Mesodermal cell (in vitro differentiated cells): ENCODE measurements around the gene PHF11.

Experiments
- H3K27ac ChIP-seq: 2 replicates; pipeline ENCODE4 v1.7.0; 2013; ENCODE audit warnings: mild to moderate bottlenecking, low read depth, low read length, moderate library complexity; ENCODE audit not compliant: severe bottlenecking
- H3K36me3 ChIP-seq: 2 replicates; pipeline ENCODE4 v1.7.1; 2013; ENCODE audit warnings: mild to moderate bottlenecking, low read length, moderate library complexity; ENCODE audit not compliant: control insufficient read depth, insufficient read depth
- H3K4me1 ChIP-seq: one replicate; pipeline ENCODE4 v1.7.1; 2013; ENCODE audit warnings: mild to moderate bottlenecking, low read length; ENCODE audit not compliant: insufficient read depth, control insufficient read depth, poor library complexity, severe bottlenecking
- H3K4me3 ChIP-seq: 2 replicates; pipeline ENCODE4 v1.7.0; 2013; ENCODE audit warnings: low read length, control low read depth, mild to moderate bottlenecking; ENCODE audit not compliant: insufficient read depth, poor library complexity, severe bottlenecking; ENCODE audit errors: extremely low read depth
- H3K9me3 ChIP-seq: 2 replicates; pipeline ENCODE4 v1.7.1; 2013; ENCODE audit warnings: mild to moderate bottlenecking, low read length, moderate library complexity; ENCODE audit not compliant: control insufficient read depth
- WGBS, 2 experiments: methylation state at CpG; one replicate each; pipeline ENCODE4 v1.1.5; 2013; ENCODE audit warnings: missing lambda C conversion rate in 2 of 2; ENCODE audit not compliant: insufficient coverage in 2 of 2; 5-methylcytosine and 5-hydroxymethylcytosine counted together

PHF11 gene

DNA sequence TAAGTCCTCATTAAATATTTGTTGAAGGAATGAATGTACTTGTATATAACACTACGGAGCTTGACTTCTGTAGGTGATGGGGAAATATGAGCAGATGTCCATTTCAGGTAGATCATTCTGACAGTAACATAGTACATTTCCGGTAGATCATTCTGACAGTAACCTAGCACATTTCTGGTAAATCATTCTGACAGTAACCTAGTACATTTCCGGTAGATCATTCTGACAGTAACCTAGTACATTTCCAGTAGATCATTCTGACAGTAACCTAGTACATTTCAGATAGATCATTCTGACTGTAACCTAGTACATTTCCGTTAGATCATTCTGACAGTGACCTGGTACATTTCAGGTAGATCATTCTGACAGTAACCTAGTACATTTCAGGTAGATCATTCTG, 2.5 kb downstream of the PHF11 start:
- no peaks in the 10 kb centered on the region for H3K36me3 ChIP-seq
- H3K9me3 ChIP-seq: no peaks in the 10 kb centered on the region
- H3K27ac ChIP-seq: no peak overlapping the region
- peaks cover 4% of the 10 kb centered on the region for H3K4me1 ChIP-seq
- H3K4me3 ChIP-seq: no peak overlapping the region
- WGBS, 2 experiments: 100% methylated on average over 3 of the region's 4 CpGs

DNA sequence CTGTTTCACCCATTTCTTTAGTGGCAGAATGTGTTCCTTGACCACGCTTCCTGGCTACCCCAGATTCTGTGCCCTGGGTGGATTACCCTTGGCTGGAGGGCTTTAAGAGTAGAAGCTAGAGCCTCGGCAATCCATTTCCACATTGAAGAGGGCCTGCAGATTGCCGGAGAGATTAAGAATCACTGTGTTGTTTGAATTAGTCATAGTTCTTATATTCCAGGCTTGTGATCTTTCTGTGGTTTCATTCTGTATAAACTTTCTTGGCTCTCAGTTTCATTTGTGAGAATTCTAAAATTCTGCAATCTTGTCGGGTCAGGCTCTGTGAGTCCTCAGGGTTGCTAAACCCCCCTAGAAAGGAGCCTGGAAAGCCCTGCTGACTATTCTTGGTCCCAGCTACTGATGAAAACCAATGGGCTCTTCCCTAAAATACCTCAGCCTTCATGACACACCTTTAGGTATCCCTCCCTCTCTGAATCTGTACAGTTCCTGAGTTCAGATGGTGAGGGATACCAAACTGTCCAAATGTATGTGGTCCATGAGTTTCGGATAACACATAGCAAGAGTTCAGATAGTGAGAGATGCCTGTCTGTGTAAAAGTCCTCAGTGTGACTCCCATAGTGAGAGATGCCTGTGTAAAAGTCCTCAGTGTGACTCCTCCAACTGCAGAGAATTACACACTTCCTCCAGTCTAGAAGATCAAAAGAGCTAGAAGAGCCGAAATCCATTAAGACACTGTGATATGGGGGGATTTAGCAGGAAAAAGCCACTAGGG, 4.3 kb downstream of the PHF11 start:
- H3K4me1 ChIP-seq: peaks cover 4% of the 10 kb centered on the region
- H3K36me3 ChIP-seq: no peaks in the 10 kb centered on the region
- 92 to 95% methylated on average over 1 to 4 of the region's 6 CpGs for WGBS, 2 experiments
- H3K27ac ChIP-seq: no peak overlapping the region
- no peak overlapping the region for H3K4me3 ChIP-seq
- H3K9me3 ChIP-seq: no peaks in the 10 kb centered on the region

DNA sequence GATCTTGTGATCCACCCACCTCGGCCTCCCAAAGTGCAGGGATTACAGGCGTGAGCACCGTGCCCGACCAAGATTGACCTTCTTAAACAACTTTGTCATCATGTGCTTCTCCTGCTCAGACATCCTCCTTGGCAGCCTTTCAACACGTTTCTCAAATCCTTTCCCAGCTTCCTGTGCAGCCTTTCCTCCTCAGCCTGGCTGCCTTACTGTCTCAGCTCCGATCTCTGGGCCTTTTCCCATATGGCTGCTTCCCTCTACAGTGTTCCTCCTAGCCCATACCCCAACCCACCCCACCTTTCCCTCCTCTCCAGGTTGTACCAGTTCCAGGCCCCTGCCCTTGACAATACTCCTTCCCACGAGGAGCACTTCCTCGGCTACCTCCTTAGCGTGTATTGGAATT, 7.2 kb downstream of the PHF11 start:
- H3K4me3 ChIP-seq: no peak overlapping the region
- H3K4me1 ChIP-seq: peaks cover 4% of the 10 kb centered on the region
- H3K27ac ChIP-seq: no peak overlapping the region
- 85 to 93% methylated on average over 8 to 9 of the region's 9 CpGs for WGBS, 2 experiments
- no peaks in the 10 kb centered on the region for H3K36me3 ChIP-seq
- H3K9me3 ChIP-seq: no peaks in the 10 kb centered on the region

DNA sequence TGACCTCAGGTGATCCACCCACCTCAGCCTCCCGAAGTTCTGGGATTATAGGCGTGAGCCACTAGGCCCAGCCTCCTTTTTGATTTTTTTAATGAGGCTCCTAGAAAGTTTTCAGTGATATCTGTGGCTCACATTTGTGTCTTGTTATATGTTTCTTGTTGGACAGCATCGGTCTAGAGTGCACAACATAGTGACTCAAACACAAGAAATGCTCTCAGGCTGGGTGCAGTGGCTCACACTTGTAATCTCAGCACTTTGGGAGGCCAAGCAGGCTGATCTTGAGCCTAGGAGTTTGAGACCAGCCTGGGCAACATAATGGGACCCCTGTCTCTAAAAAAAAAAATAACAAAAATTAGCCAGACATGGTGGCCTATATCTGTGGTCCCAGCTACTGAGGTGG, 8.2 kb downstream of the PHF11 start:
- WGBS, 2 experiments: 90 to 100% methylated on average over 1 to 3 of the region's 3 CpGs
- Histone ChIP-seq H3K9me3 (no peaks in the 10 kb centered on the region), H3K4me3 (no peak overlapping the region), H3K27ac (no peak overlapping the region), H3K4me1 (peaks cover 4% of the 10 kb centered on the region), H3K36me3 (no peaks in the 10 kb centered on the region)

DNA sequence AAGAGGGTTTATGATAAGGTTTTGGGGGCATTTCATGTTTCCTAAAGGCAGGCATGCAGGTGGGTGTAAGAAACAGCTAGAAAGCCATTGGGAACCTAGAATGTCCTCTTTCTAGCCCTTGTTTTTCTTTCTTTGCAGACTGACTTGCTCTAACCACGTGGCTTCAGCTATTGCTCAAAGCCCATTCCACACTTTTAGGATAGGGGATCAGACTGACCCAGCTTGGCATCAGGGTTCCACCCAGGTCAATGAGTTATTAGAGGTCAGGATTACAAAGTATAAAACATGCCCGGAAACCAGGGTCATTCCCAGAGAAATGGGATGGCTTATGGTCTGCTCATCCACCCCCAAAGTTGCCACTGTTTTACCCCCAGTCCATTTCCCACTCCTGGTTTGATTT, 16.8 kb downstream of the PHF11 start:
- Histone ChIP-seq H3K4me3 (no peak overlapping the region), H3K36me3 (no peaks in the 10 kb centered on the region), H3K9me3 (no peaks in the 10 kb centered on the region), H3K27ac (no peak overlapping the region), H3K4me1 (no peaks in the 10 kb centered on the region)
- WGBS, 2 experiments: 83 to 100% methylated on average over 1 of the region's 2 CpGs

DNA sequence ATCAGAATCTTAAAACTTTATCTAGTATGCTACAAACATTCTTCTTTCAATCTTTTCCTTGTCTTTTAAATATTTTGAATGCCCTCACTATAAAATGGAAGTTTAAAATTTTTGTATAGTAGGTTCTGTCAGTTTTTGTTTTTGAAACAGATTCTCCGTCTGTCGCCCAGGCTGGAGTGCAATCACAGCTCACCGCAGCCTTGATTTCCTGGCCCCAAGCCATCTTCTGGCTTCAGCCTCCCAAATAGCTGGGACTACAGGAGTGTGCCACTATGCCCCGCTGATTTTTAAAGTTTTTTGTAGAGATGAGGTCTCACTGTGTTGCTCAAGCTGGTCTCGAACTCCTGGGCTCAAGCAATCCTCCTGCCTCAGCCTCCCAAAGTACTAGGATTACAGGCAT, 20.7 kb downstream of the PHF11 start:
- Histone ChIP-seq H3K4me3 (no peak overlapping the region), H3K27ac (no peak overlapping the region), H3K36me3 (no peaks in the 10 kb centered on the region), H3K9me3 (no peaks in the 10 kb centered on the region), H3K4me1 (no peaks in the 10 kb centered on the region)
- WGBS, 2 experiments: 94 to 95% methylated on average over 4 to 5 of the region's 5 CpGs

DNA sequence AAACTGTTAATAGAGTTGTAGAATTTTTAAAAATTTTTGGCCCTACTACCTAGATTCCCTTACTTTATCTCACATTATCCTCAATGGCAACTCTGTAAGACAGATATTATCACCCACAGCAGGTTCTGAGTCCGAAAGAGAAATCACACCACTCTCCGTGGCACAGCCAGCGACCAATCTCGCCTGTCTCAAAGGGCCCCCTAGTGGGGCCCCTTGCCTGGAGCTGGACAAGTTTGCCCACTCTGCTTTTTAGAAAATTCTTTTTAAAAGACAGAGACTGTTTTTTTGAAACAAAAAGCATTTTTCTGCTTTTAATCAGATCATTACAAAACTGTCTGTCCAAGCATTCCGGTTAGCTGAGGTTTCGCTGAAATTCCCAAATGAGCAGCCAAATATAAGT, 21.7 kb downstream of the PHF11 start:
- no peak overlapping the region for H3K4me3 ChIP-seq
- no peaks in the 10 kb centered on the region for H3K36me3 ChIP-seq
- WGBS, 2 experiments: 71 to 75% methylated on average over 4 to 6 of the region's 6 CpGs
- H3K9me3 ChIP-seq: no peaks in the 10 kb centered on the region
- no peaks in the 10 kb centered on the region for H3K4me1 ChIP-seq
- no peak overlapping the region for H3K27ac ChIP-seq

DNA sequence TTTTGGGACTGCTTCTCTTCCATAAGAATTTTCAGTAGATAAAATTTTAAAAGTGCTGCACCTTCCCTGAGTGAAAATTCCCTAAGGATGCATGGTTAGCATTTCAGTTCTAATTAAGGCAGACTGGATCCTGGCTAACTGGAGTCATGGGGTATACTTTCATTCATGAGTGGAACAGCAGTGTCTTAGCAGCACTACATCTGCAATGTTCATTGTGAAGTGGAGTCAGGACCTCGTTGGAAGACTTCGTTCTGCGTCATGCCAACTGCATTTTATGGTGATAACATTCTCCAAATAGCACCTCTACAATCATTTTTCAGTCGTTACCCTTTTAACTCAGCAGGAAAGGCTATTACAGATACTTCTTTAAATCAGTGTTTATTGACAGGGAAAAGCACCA, 25.5 kb downstream of the PHF11 start:
- H3K4me3 ChIP-seq: no peak overlapping the region
- 92 to 96% methylated on average over 2 to 3 of the region's 4 CpGs for WGBS, 2 experiments
- H3K36me3 ChIP-seq: no peaks in the 10 kb centered on the region
- no peaks in the 10 kb centered on the region for H3K9me3 ChIP-seq
- H3K4me1 ChIP-seq: no peaks in the 10 kb centered on the region
- no peak overlapping the region for H3K27ac ChIP-seq

DNA sequence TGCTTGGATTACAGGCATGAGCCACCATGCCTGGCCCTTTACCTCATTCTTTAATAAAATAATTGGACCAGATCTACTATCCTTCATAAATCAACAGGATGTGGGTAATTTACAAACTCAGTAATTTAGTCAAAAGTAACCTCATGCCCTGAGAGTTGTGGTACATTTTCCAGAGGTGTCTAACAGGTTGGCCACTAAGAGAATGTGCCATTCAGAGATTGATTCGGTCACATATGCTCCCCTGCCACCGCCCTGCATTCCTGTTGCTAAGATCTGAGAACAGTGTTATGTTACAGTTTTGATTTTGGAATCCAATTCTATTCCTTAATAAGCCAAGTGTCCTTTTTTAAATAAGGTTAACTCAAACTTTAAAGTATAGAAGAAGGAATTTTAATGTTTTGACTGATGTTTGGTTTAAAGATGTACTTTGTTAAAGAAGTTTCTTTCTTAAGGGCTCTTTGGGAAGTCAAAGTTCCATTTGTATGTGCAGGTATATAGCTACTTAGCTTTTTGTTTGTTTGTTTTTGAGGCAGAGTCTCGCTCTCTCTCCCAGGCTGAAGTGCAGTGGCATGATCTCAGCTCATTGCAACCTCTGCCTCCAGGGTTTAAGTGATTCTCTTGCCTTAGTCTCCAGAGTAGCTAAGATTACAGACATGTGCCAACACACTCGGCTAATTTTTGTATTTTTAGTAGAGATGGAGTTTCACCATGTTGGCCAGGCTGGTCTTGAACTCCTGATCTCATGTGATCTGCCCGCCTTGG, 29.2 kb downstream of the PHF11 start:
- 87 to 100% methylated on average over 2 to 3 of the region's 5 CpGs for WGBS, 2 experiments
- H3K36me3 ChIP-seq: peaks cover under 1% of the 10 kb centered on the region

DNA sequence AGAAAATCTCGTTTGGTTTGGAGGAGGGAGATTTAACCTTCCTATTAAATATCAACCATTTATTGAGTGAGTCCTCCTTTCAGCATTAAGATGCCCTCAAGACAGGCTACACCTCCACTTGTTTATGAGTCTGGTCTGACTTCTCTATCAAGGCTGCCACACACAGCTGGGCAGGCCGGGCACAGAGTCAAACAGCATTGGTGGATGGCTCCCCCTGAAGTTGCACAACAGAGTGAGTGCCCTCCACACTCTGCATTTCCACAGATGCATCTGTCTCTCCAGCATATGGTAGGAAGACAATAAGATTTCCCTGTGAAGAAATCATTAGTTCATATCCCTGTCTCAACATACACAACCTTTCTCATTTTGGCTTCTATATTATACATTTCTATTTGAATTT, 31.4 kb downstream of the PHF11 start:
- no peak overlapping the region for H3K27ac ChIP-seq
- H3K36me3 ChIP-seq: peaks cover 10% of the 10 kb centered on the region

More for the DNA sequence above, 29.2 kb downstream of the PHF11 start:
- Histone ChIP-seq H3K9me3 (no peaks in the 10 kb centered on the region), H3K27ac (no peak overlapping the region), H3K4me3 (no peak overlapping the region), H3K4me1 (no peaks in the 10 kb centered on the region)

DNA sequence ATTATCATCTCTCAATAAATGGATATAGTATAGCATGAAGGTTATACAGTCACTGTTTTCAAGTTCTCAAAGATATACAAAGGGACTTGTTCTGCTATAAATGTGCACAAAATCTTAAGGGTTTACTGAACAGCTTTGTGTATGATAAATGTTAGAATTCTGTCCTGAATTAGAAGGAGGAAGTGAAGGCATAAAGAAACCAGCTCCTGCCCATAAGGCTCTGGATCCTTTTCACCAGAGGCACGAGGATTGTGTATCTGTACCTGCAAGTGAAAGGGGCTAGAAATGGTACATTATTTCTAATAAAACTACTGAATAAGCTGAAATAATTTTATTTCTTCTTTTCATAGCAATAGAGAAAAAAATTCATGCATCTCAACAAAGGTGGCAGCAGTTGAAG, 32.4 kb downstream of the PHF11 start:
- H3K4me1 ChIP-seq: no peaks in the 10 kb centered on the region
- H3K9me3 ChIP-seq: no peaks in the 10 kb centered on the region
- H3K27ac ChIP-seq: no peak overlapping the region
- no peak overlapping the region for H3K4me3 ChIP-seq
- peaks cover 18% of the 10 kb centered on the region for H3K36me3 ChIP-seq
- WGBS, 2 experiments: no CpG with 5 or more reads among the region's 1 CpG

More for the DNA sequence above, 31.4 kb downstream of the PHF11 start:
- WGBS, 2 experiments: 71% methylated on average over 1 of the region's 2 CpGs; no CpG with 5 or more reads in 1 of the 2 experiments
- no peaks in the 10 kb centered on the region for H3K9me3 ChIP-seq
- H3K4me3 ChIP-seq: no peak overlapping the region
- H3K4me1 ChIP-seq: no peaks in the 10 kb centered on the region
